Stimulated activated CD8-positive, alpha-beta memory T cell treated with anti-CD3 and anti-CD28 coated beads, Interleukin-2, amount 100 ng/mL, for 48 hours (primary cell): Measurements from ENCODE around the gene CLVS2.

Experiments
- DNase-seq, 2 donors: peaks; one replicate each; pipeline ENCODE4 v3.0.0-alpha.2; 2020; ENCODE audit warnings: low read depth in 2 of 2

CLVS2 gene, protein sequence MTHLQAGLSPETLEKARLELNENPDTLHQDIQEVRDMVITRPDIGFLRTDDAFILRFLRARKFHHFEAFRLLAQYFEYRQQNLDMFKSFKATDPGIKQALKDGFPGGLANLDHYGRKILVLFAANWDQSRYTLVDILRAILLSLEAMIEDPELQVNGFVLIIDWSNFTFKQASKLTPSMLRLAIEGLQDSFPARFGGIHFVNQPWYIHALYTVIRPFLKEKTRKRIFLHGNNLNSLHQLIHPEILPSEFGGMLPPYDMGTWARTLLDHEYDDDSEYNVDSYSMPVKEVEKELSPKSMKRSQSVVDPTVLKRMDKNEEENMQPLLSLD

DNA sequence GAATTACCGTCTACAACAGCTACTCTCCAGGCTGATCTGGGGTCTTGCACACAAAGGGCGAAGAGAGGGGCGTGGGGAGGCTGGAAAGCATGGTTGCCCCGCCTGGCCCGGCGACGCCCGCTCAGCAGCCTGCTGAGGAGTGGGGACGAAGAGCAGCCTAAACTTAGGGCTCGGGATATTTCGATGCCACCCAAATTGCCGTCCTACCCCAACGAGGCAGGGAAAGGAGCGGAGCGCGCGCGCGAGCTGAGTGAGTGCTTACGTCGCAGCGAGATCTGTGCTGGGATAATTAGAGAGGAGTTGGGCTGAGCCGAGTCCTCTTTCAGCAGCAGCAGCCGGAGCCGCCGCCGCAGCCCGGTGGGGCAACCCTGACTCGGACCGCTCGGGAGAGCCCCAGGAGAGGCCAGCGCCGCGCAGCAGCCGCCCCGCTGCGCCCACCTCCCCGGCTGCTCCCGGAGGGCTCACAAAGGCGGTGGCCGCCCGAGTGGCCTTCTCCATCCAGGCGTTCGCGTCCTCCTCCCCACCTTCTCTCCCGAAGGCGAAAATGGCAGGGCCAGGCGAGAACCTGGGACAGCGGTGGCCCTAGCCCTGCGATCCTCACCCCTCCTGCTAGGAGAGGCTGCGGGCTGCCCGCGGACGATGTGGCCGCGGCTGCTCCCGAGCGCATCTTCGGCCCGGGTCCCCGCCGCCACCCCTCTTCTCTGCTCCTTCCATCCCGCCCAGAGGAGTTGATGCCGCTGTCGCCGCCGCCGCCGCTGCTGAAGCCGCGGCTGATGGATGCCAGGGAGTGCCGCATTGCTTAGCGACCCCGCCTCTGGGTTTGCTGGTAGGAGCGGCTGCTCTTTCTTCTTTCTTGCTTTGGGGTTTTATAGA, at the start of gene CLVS2:
TSS of gene CLVS2 (plus strand) at position 315 of the 873 bp plus-strand sequence. CDS start 1,543 bp downstream, outside the sequence.
- DNase-seq: no peak

DNA sequence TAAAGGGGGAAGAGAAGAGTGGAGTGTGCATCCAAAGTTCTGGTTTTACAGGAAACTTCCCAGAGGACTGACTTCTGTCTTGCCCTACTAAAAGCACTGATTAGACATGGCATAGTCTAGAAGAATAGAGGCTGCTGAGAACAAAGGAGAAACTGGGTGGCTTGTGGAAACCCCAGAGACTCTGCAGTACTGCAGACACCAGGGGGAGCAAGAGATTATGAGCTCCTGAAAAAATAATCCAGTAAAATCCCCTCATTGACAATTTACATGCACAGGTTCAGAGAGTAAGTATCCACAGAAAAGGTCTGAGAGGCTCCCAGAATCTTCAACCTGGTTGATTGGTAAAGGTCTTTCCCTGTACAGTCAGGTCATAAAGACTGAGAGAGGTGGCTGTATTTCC, 48.7 kb upstream of the CLVS2 start:
- no peak for DNase-seq

DNA sequence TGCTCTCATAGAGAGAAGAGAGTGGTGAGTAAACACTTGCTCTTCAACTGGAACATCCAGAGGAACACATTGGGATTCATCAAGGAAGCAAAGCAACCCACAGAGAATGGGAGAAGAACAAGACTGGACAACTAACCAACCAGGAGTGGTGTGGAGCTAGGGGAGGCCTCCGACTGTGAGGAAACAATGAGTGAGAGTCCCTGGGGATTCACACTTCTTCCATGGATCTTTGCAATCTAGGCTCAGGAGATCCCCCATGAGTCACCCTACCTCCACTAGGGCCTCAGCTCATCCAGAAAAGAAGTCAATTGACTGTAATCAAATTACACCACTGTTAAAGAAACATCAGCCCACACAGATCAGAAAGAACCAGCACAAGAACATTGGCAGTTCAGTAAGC, 42.3 kb upstream of the CLVS2 start:
- DNase-seq: no peak

- no peak for DNase-seq
Measured at GRCh38 chr6:122956376-122956775, 39.7 kb upstream of the CLVS2 start.

- no peak for DNase-seq
Measured at GRCh38 chr6:122962000-122962624, 33.9 kb upstream of the CLVS2 start.

DNA sequence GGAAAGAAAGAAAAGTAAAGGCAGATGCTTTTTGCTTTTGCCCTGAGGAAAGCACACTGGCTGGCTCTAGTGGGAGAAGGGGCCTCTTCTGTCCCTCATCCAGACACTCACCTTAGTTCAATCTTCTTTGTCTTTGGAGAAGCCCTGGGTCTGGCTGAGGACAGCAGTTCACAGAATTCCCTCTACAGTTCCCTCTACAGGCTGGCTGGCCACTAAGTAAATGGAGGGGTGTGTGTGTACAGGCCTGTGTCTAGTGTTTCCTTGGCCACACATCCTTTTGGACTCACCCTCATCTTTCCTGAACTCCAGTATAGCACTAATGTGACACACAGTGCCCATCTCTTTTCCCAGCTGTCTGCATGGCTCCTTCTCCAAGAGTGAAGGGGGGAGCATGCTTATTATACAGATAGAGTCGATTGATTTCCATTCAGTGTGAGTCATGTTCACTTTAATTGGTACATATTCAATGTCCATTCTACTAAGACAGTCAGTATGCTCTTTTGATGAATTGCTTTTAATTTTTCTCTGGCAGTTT, 26.0 kb upstream of the CLVS2 start:
- DNase-seq: no peak

DNA sequence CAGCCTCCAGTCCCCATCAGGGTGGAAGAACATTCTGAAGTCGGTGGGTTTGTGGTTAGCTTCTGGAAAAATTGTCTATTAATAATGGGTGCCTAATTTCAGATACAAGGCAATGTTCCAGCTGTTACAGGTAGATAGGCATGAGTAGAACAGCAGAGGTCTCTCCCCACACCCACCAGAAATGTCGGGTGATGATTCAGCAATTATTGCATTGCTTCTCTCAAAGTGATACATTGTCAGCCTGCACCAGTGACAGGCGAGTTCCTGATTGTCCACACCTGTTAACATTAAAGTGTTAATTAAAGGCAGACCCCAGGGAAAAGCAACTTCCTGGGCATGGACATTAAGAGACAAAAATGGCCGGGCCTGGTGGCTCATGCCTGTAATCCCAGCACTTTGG, 18.9 kb upstream of the CLVS2 start:
- DNase-seq: no peak

DNA sequence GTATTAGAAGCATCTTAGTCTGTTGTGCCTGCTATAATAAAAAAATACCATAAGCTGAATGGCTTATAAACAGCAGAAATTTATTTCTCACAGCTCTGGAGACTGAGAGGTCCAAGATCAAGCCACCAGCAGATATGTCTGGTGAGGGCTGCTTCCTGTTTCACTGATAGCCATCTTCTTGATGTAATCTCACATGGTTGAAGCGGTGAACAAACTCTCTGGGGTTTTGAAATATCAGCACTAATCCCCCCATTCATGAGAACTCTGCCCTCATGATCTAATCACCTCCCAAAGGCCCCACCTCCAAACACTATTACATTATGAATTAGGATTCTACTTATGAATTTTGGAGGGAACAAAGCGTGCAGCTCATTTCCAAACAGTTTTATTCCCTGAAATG, 11.6 kb upstream of the CLVS2 start:
- DNase-seq: no peak

- no peak for DNase-seq
Measured at GRCh38 chr6:122994256-122994655, 1.8 kb upstream of the CLVS2 start.

DNA sequence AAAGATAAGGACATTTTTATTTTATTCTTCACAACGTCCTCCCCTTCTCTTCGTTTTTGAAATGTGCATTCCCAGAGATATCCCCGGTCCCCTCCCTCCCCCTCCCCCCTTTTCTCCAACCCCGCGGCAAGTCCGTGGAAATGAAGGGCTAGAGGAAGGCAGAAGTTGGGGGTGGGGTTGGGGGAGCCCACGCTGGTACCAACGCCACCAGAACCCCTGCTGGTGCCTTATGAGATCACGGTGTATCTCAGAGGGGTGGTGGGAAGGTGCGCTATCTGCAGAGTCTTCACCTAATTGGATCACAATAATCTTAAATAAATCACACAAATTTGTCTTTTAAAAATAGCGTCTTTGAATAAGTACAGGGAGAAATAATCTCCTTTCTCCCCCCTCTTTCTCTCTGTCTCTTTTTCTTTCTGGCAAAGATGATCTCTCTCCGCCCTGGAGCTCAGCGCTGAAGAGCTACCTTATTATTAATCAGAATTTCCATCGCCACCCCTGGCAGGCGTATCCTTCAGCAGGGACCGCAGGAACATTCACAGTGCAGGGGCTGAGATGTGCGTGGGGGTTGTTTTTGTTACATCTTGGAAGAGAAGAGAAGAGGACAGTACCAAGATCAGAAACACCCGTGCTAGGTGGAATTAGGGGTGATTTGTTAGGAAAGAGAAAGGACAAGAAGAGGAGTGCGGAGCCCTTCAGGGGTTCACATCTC, 915 bp downstream of the CLVS2 start:
- DNase-seq: no peak

GRCh38 chr6:122997541-122998150, 1.6 kb downstream of the CLVS2 start:
- no peak for DNase-seq

DNA sequence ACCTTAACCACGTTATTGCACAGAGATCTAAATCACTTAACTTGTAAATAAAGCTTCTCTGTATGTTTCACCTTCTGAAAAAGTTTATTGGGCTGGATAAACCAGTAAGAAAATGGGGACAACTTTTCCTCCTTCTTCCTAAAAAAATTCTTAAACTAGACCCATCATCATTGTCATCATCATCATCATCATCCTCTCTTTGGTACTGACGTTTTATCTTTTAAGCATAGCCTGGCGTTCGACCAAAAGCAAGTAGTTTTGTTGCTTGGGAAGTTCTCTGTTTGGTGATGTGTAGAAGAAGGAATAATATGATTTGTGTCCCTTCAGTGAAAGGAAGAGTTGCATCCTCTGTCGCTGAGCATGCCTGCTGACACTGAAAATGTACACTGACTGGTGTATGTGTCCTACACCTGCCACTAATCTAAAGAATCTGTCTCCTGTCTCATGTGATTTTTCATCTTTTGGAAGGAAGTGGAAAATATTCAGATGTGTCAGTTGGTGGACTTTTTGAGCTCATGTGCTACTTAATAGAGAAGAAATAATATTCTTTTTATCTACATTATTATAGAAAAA, 2.5 kb downstream of the CLVS2 start:
- DNase-seq: no peak

DNA sequence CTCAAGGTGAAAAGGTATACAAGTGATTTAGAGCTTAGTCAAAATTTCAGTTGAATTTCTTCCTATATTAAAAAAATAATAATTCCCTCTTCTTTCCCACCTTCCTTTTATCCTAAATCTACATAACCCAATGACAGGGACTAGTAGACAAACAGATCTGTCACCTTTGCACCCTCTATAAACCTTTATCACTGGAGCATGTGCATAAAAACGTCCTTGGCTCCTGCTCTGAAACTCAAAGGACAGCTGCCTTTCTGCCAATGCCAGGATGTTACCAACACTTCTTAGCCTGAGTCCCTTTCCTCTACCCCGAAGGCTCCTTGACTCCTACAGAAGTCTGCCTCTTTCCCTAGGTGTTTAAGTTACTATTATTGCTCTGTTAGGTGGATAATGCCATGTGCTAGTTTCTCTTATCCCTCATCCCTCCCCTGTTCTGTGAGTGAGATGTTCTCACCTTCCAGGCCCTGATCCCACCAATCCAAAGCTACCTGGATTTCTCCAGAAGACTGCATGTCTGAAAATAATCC, 4.3 kb downstream of the CLVS2 start:
- DNase-seq: no peak

DNA sequence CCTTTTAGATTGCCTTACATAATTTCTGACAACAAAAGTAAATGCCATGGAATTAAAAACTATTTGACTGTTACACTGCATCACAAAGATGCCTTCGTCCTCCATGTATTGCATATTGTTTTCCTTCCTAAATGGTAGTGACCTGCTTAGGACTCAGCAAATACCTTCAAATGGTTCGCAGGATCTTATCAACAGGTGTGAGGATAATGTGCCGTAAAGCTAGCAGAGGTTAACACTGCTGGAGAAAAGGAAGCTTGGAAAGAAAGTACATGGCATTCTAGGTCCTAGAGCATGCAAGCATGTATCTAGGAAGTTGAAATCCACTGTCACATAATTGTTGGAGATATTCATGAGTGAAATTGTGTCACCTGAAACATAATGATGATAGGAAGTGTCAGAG, 5.5 kb downstream of the CLVS2 start:
- no peak for DNase-seq

GRCh38 chr6:123007885-123008284, 11.8 kb downstream of the CLVS2 start:
- DNase-seq: no peak

GRCh38 chr6:123009059-123009458, 13.0 kb downstream of the CLVS2 start:
- no peak for DNase-seq

- DNase-seq: no peak
Measured at GRCh38 chr6:123014835-123015234, 18.8 kb downstream of the CLVS2 start.

DNA sequence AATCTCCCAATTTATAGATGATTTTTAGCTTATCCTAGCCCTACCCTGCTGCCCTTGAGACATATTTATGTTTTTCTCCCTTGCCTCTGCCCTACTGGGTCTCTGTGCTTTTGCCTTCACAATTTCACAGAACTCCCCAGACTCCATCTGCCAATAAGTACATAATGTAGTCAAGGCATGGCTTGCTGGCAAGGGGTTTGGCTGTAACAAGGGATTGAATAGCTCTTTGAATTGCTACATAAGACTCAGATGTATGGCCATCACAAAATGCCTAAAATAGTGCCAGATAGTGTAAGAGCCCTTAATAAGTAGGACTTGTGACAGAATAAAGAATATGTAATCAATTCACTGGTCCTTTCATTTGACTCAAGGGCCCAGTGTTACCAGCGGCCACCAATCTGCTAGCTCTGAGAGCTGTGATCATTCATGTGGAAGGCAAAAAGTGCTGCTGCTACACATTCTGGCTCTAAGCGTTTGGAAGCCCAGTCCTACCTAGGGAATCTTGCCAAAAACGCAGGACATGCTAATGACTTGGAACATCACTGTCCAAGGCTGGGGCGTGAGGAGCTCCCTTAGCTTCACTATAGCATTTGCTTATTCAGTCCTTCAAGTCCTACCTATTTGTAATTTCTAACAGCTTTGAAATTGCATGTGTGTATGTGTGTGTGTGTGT, 20.5 kb downstream of the CLVS2 start:
- no peak for DNase-seq

DNA sequence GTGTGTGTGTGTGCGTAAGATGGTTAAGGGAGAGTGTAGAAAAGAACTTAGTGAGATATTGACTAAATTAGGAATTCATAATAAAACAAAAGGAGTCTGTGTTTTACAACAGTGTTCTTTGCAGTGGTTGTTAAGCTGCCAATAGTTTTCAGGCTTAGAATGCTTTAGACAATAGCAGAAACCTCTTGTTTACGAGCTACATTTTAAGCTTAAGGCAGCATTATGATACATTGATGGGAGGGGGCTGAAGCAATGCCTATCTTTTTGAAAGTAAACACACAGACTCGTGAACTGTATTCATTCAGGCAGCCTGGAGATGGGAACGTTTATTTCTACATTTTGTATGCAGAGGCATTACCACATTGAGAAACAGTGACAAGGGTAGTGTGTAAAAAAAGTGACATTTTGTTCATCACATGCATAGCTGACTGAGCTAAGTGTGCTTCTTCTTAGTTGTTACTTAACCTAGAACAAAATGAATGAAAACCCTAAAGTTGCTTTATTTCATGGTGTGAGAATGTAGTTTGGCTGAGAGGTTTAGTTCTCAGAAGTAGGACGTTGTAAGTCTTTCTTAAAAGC, 21.2 kb downstream of the CLVS2 start:
- DNase-seq: no peak

DNA sequence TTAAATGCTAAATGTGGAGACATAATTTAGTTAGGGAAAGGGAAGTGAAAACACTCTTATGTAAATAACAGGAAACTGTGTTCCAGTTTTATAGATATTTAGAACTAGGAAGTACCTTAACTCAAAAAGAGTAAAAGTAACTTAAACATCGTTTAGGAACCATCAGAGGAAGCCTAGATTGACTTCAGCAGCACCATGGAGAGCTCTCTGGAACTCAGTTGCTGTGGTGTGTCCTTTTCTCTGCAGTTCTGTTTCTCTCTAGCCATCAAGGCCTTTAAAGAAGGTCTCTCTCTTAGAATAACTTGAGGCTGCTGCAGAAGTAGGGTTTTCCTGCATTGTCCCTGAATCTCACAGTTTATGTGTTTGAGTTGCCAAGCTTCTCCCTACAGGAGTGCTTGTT, 26.9 kb downstream of the CLVS2 start:
- DNase-seq: no peak
